Measurements from ENCODE around the gene IWS1.

DNA sequence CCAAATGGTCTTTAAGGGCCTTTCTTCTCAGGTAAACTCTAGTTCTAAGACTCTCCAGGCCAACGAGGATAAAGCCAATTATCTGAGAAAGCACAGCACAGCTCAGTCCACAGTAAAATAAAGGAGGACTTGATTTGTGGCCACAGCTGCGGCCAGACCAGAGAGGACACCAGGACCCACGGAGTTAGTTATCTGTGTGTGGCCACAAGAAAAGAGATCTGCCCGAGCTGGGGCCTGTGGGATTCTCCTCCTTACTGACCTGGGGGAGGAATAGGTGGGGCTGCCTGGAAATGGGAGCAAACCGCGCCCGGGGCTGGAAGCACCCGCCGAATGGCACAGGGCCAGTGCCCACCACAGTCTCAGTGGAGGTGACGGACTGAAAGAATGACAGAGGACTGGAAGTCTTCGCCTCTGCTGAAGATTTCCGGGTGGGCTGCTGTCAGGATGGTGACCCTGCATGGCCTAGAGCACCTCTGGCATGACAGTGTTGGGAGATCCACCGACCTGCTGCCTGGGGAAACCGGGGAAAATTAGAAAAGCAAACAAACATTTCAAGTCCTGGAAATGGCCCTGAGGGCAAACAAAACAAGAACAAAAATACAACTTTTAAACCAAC is 94.8 kb downstream of the IWS1 start:
- TF ChIP-seq, protein P1, sequence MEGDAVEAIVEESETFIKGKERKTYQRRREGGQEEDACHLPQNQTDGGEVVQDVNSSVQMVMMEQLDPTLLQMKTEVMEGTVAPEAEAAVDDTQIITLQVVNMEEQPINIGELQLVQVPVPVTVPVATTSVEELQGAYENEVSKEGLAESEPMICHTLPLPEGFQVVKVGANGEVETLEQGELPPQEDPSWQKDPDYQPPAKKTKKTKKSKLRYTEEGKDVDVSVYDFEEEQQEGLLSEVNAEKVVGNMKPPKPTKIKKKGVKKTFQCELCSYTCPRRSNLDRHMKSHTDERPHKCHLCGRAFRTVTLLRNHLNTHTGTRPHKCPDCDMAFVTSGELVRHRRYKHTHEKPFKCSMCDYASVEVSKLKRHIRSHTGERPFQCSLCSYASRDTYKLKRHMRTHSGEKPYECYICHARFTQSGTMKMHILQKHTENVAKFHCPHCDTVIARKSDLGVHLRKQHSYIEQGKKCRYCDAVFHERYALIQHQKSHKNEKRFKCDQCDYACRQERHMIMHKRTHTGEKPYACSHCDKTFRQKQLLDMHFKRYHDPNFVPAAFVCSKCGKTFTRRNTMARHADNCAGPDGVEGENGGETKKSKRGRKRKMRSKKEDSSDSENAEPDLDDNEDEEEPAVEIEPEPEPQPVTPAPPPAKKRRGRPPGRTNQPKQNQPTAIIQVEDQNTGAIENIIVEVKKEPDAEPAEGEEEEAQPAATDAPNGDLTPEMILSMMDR (IDR thresholded peaks at IDR 0.05), result no peak
- no peak for TF ChIP-seq POLR2A (IDR thresholded peaks at IDR 0.05)

Measured in breast epithelium (tissue), 3 donors.